ENCODE measurements around the gene ZGLP1.

The ZGLP1 gene

GRCh38 chr19:10269333-10270179 is 40.1 kb downstream of the ZGLP1 start:
- H3K9me3 ChIP-seq (ENCODE audit: control extremely low read depth in 1 of 5, control insufficient read depth in 4 of 5, insufficient read depth in 2 of 5, low read depth in 1 of 5, low read length in 4 of 5): no peaks in the 10 kb centered on the region
- H3K27ac ChIP-seq (ENCODE audit: insufficient read depth in 1 of 2, low read depth in 1 of 2, low read length in 2 of 2, poor library complexity in 1 of 2, severe bottlenecking in 2 of 2): peak overlapping the region in 1 of 2 experiments; percentile 83
- POLR2A ChIA-PET: interaction anchor here (0.6 to 4.0 kb wide), 12 partner anchors 10 to 327 kb away, joined by 3 to 60 read pairs (median 8); partner anchors contain the start of genes ICAM4, ICAM5 and TYK2
- peak overlapping the region in 6 of 7 experiments; percentile 25 to 73 (median 61) for H3K4me3 ChIP-seq (ENCODE audit: control insufficient read depth in 1 of 7, extremely low read depth in 1 of 7, insufficient read depth in 4 of 7, low read depth in 2 of 7, low read length in 6 of 7)
- 3% methylated on average over 54 of the region's 59 CpGs for WGBS (ENCODE audit: insufficient coverage)
- CTCF ChIA-PET: interaction anchor here (1.0 to 20.1 kb wide), 18 partner anchors 9 to 338 kb away, joined by 3 to 542 read pairs (median 6); partner anchors contain the start of genes CDC37, ICAM4, ICAM5 and TYK2
- H3K4me1 ChIP-seq (ENCODE audit: control extremely low read depth in 1 of 4, control insufficient read depth in 4 of 4, insufficient read depth in 4 of 4, low read length in 3 of 4): peaks cover 0 to 35% (median 28%) of the 10 kb centered on the region in 4 experiments
- H3K27me3 ChIP-seq (replicated peaks in 2 of 5; ENCODE audit: control insufficient read depth in 4 of 5, insufficient read depth in 5 of 5, low read length in 4 of 5): no peaks in the 10 kb centered on the region
- DNase-seq: peak; percentile 84 to 94 (median 91)
- peaks cover 0 to under 1% (median 0%) of the 10 kb centered on the region in 4 experiments for H3K36me3 ChIP-seq (ENCODE audit: control insufficient read depth in 4 of 4, insufficient read depth in 4 of 4, low read length in 3 of 4)

- peaks cover 0 to 35% (median 28%) of the 10 kb centered on the region in 4 experiments for H3K4me1 ChIP-seq (ENCODE audit: control extremely low read depth in 1 of 4, control insufficient read depth in 4 of 4, insufficient read depth in 4 of 4, low read length in 3 of 4)
- 92% methylated on average over 5 of the region's 6 CpGs for WGBS (ENCODE audit: insufficient coverage)
- no peaks in the 10 kb centered on the region for H3K36me3 ChIP-seq (ENCODE audit: control insufficient read depth in 4 of 4, insufficient read depth in 4 of 4, low read length in 3 of 4)
- no peaks in the 10 kb centered on the region for H3K9me3 ChIP-seq (ENCODE audit: control extremely low read depth in 1 of 5, control insufficient read depth in 4 of 5, insufficient read depth in 2 of 5, low read depth in 1 of 5, low read length in 4 of 5)
- CTCF ChIA-PET: interaction anchor here (0.7 to 20.1 kb wide), 6 partner anchors 8 to 122 kb away, joined by 3 to 542 read pairs (median 22); partner anchors contain the start of gene TYK2
- POLR2A ChIA-PET: no interaction called here
- no peaks in the 10 kb centered on the region for H3K27me3 ChIP-seq (replicated peaks in 2 of 5; ENCODE audit: control insufficient read depth in 4 of 5, insufficient read depth in 5 of 5, low read length in 4 of 5)
- no peak overlapping the region for H3K27ac ChIP-seq (ENCODE audit: insufficient read depth in 1 of 2, low read depth in 1 of 2, low read length in 2 of 2, poor library complexity in 1 of 2, severe bottlenecking in 2 of 2)
- no peak overlapping the region for H3K4me3 ChIP-seq (ENCODE audit: control insufficient read depth in 1 of 7, extremely low read depth in 1 of 7, insufficient read depth in 4 of 7, low read depth in 2 of 7, low read length in 6 of 7)
- DNase-seq: no peak
These were observed 41.5 kb downstream of the ZGLP1 start for GRCh38 chr19:10268071-10268470.

DNA sequence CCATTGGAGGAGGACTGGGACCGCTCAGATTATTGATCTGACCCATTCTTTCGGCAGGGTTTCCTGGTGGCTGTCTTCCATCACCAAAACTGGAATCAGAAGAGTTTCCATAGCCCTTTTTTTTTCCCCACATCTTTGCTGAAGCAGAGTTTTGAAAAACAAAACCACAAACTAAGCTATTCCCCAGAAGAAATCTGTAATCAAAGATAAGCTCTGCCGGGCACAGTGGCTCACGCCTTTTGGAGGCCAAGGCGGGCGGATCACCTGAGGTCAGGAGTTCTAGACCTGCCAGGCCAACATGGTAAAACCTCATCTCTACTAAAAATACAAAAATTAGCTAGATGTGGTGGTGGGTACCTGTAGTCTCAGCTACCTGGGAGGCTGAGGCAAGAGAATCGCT is 42.9 kb downstream of the ZGLP1 start:
- Histone ChIP-seq H3K27me3 (replicated peaks in 2 of 5; ENCODE audit: control insufficient read depth in 4 of 5, insufficient read depth in 5 of 5, low read length in 4 of 5) (no peaks in the 10 kb centered on the region), H3K4me1 (ENCODE audit: control extremely low read depth in 1 of 4, control insufficient read depth in 4 of 4, insufficient read depth in 4 of 4, low read length in 3 of 4) (peaks cover 0 to 29% (median 23%) of the 10 kb centered on the region in 4 experiments), H3K36me3 (ENCODE audit: control insufficient read depth in 4 of 4, insufficient read depth in 4 of 4, low read length in 3 of 4) (no peaks in the 10 kb centered on the region), H3K27ac (ENCODE audit: insufficient read depth in 1 of 2, low read depth in 1 of 2, low read length in 2 of 2, poor library complexity in 1 of 2, severe bottlenecking in 2 of 2) (no peak overlapping the region), H3K9me3 (ENCODE audit: control extremely low read depth in 1 of 5, control insufficient read depth in 4 of 5, insufficient read depth in 2 of 5, low read depth in 1 of 5, low read length in 4 of 5) (no peaks in the 10 kb centered on the region), H3K4me3 (ENCODE audit: control insufficient read depth in 1 of 7, extremely low read depth in 1 of 7, insufficient read depth in 4 of 7, low read depth in 2 of 7, low read length in 6 of 7) (no peak overlapping the region)
- 88% methylated on average over 2 of the region's 7 CpGs for WGBS (ENCODE audit: insufficient coverage)
- ChIA-PET POLR2A (no interaction called here), CTCF (interaction anchor here (0.7 to 20.1 kb wide), 6 partner anchors 8 to 123 kb away, joined by 3 to 542 read pairs (median 3); partner anchors contain the start of gene TYK2)
- no peak for DNase-seq

DNA sequence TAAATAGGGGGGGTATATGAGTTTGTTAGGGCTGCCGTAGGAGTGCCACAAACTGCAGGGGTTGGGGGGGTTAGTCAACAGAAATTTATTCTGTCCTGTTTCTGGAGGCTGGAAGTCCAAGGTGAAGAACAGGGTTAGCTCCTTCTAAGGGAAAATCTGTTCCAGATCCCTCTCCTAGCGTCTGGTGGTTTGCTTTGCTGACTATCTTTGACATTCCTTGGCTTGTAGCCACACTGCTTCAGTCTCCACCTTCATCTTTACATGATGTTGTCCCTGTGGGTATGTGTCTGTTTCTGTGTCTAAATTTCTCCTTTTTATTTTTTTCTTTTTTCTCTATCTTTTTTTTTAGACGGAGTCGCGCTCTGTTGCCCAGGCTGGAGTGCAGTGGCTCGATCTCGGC is 46.8 kb downstream of the ZGLP1 start:
- DNase-seq: no peak
- Histone ChIP-seq H3K4me3 (ENCODE audit: control insufficient read depth in 1 of 7, extremely low read depth in 1 of 7, insufficient read depth in 4 of 7, low read depth in 2 of 7, low read length in 6 of 7) (no peak overlapping the region), H3K9me3 (ENCODE audit: control extremely low read depth in 1 of 5, control insufficient read depth in 4 of 5, insufficient read depth in 2 of 5, low read depth in 1 of 5, low read length in 4 of 5) (no peaks in the 10 kb centered on the region), H3K27ac (ENCODE audit: insufficient read depth in 1 of 2, low read depth in 1 of 2, low read length in 2 of 2, poor library complexity in 1 of 2, severe bottlenecking in 2 of 2) (no peak overlapping the region), H3K4me1 (ENCODE audit: control extremely low read depth in 1 of 4, control insufficient read depth in 4 of 4, insufficient read depth in 4 of 4, low read length in 3 of 4) (peaks cover 0 to 12% (median 4%) of the 10 kb centered on the region in 4 experiments), H3K27me3 (replicated peaks in 2 of 5; ENCODE audit: control insufficient read depth in 4 of 5, insufficient read depth in 5 of 5, low read length in 4 of 5) (no peaks in the 10 kb centered on the region), H3K36me3 (ENCODE audit: control insufficient read depth in 4 of 4, insufficient read depth in 4 of 4, low read length in 3 of 4) (peaks cover 0 to 22% (median 14%) of the 10 kb centered on the region in 4 experiments)
- CTCF ChIA-PET: interaction anchor here (20.1 kb wide), 1 partner anchor 127 kb away, joined by 542 read pairs; the partner anchor contains the start of gene TYK2
- POLR2A ChIA-PET: no interaction called here
- 100% methylated on average over 2 of the region's 7 CpGs for WGBS (ENCODE audit: insufficient coverage)

DNA sequence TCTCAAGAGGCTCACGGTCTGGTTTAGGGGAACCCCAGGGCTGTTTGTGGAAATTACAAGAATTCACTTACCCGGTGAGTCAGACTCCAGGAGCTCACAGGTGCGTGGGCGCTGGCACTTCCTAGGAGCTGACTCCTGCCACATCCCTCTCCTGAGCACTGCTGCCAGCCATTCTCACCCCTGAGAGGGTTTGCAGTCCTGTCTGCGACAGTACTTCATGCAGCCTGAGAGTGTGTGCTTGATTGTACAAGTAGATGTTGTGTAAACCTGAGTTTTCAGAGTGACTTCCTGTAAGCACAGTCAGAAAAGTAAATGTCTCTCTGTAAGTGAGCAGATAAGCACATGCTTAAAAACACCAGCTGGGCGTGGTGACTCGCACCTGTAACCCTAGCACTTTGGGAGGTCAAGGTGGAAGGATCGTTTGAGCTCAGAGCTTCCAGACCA is 49.5 kb downstream of the ZGLP1 start:
- H3K36me3 ChIP-seq (ENCODE audit: control insufficient read depth in 4 of 4, insufficient read depth in 4 of 4, low read length in 3 of 4): peaks cover 0 to 43% (median 30%) of the 10 kb centered on the region in 4 experiments
- no peak overlapping the region for H3K4me3 ChIP-seq (ENCODE audit: control insufficient read depth in 1 of 7, extremely low read depth in 1 of 7, insufficient read depth in 4 of 7, low read depth in 2 of 7, low read length in 6 of 7)
- peaks cover 0 to 12% (median 4%) of the 10 kb centered on the region in 4 experiments for H3K4me1 ChIP-seq (ENCODE audit: control extremely low read depth in 1 of 4, control insufficient read depth in 4 of 4, insufficient read depth in 4 of 4, low read length in 3 of 4)
- H3K27ac ChIP-seq (ENCODE audit: insufficient read depth in 1 of 2, low read depth in 1 of 2, low read length in 2 of 2, poor library complexity in 1 of 2, severe bottlenecking in 2 of 2): no peak overlapping the region
- DNase-seq: no peak
- H3K27me3 ChIP-seq (replicated peaks in 2 of 5; ENCODE audit: control insufficient read depth in 4 of 5, insufficient read depth in 5 of 5, low read length in 4 of 5): no peaks in the 10 kb centered on the region
- WGBS (ENCODE audit: insufficient coverage): 99% methylated on average over 6 of the region's 8 CpGs
- no peaks in the 10 kb centered on the region for H3K9me3 ChIP-seq (ENCODE audit: control extremely low read depth in 1 of 5, control insufficient read depth in 4 of 5, insufficient read depth in 2 of 5, low read depth in 1 of 5, low read length in 4 of 5)
- POLR2A ChIA-PET: interaction anchor here (0.6 to 1.2 kb wide), 3 partner anchors 39 to 131 kb away, joined by 3 to 4 read pairs (median 3); no protein-coding TSS in a partner anchor
- CTCF ChIA-PET: interaction anchor here (0.7 to 20.1 kb wide), 17 partner anchors 10 to 329 kb away, joined by 3 to 542 read pairs (median 3); partner anchors contain the start of genes ICAM1, ICAM4, ICAM5 and RAVER1

DNA sequence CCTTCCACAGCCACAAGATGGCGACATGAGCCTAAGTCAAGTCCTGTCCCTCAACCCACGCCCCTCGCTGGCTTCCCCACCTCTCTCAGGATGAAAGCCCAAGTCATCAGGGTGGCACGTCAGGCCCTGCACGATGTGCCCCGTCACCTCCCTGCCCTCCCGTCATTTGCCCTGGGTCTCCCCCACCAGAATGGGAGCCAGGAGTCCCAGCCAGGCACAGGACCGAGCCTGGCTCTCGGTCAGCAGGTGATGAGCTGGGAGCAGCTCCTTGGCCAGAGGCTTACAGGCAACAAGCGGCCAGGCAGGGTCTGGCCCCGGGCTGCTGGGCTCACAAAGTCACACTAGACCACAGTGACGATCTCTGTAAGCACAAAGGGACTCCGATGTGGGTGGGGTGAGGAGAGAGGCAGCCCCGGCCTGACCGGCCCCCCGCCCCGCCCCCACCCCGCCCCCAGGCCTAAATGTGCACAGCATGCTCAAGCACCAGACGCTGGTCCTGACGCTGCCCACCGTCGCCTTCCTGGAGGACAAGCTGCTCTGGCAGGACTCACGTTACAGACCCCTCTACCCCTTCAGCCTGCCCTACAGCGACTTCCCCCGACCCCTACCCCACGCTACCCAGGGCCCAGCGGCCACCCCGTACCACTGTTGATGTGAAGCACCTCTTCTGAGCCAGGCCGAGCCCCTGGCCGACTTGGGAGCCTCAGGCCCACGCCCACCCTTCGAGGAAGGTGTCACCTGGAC is 50.3 kb downstream of the ZGLP1 start:
- Histone ChIP-seq H3K4me3 (ENCODE audit: control insufficient read depth in 1 of 7, extremely low read depth in 1 of 7, insufficient read depth in 4 of 7, low read depth in 2 of 7, low read length in 6 of 7) (no peak overlapping the region), H3K27me3 (replicated peaks in 2 of 5; ENCODE audit: control insufficient read depth in 4 of 5, insufficient read depth in 5 of 5, low read length in 4 of 5) (no peaks in the 10 kb centered on the region), H3K27ac (ENCODE audit: insufficient read depth in 1 of 2, low read depth in 1 of 2, low read length in 2 of 2, poor library complexity in 1 of 2, severe bottlenecking in 2 of 2) (no peak overlapping the region), H3K9me3 (ENCODE audit: control extremely low read depth in 1 of 5, control insufficient read depth in 4 of 5, insufficient read depth in 2 of 5, low read depth in 1 of 5, low read length in 4 of 5) (no peaks in the 10 kb centered on the region), H3K36me3 (ENCODE audit: control insufficient read depth in 4 of 4, insufficient read depth in 4 of 4, low read length in 3 of 4) (peaks cover 2 to 50% (median 37%) of the 10 kb centered on the region in 4 experiments), H3K4me1 (ENCODE audit: control extremely low read depth in 1 of 4, control insufficient read depth in 4 of 4, insufficient read depth in 4 of 4, low read length in 3 of 4) (peaks cover 0 to 12% (median 4%) of the 10 kb centered on the region in 4 experiments)
- CTCF ChIA-PET: interaction anchor here (0.7 to 20.1 kb wide), 23 partner anchors 8 to 328 kb away, joined by 3 to 542 read pairs (median 4); partner anchors contain the start of genes CDC37, ICAM1, ICAM4 and ICAM5
- POLR2A ChIA-PET: interaction anchor here (0.6 to 1.2 kb wide), 6 partner anchors 11 to 131 kb away, joined by 3 to 6 read pairs (median 4); partner anchors contain the start of gene ICAM1
- WGBS (ENCODE audit: insufficient coverage): 72% methylated on average over 30 of the region's 32 CpGs
- peak; percentile 94 to 98 (median 95) for DNase-seq

All from common myeloid progenitor, CD34-positive (primary cell).